Fibroblast of upper back skin (primary cell): Measurements from ENCODE around the gene RADIL.

Source experiments
- DNase-seq: peaks from one replicate; pipeline ENCODE4 v3.0.0-alpha.2; 2013

Gene RADIL

GRCh38 chr7:4850262-4850795 is 33.2 kb downstream of the RADIL start:
- no peak for DNase-seq

- peak; percentile 19 for DNase-seq
Measured at GRCh38 chr7:4849390-4849789, 34.1 kb downstream of the RADIL start.

- DNase-seq, result no peak
Measured at GRCh38 chr7:4845740-4846142, 37.8 kb downstream of the RADIL start.

- DNase-seq, result no peak
Measured at GRCh38 chr7:4842319-4843064, 41.0 kb downstream of the RADIL start.

GRCh38 chr7:4841836-4842235 is 41.7 kb downstream of the RADIL start:
- DNase-seq, result no peak

GRCh38 chr7:4841007-4841784 is 42.3 kb downstream of the RADIL start:
- DNase-seq, result no peak

- no peak for DNase-seq
Measured at GRCh38 chr7:4840079-4840501, 43.4 kb downstream of the RADIL start.

- no peak for DNase-seq
Measured at GRCh38 chr7:4838626-4839334, 44.7 kb downstream of the RADIL start.

GRCh38 chr7:4837803-4838625 is 45.5 kb downstream of the RADIL start:
- DNase-seq, result no peak

- DNase-seq, result no peak
Measured at GRCh38 chr7:4837041-4837802, 46.3 kb downstream of the RADIL start.

- no peak for DNase-seq
Measured at GRCh38 chr7:4836206-4836661, 47.3 kb downstream of the RADIL start.

- no peak for DNase-seq
Measured at GRCh38 chr7:4835398-4836205, 47.9 kb downstream of the RADIL start.

- no peak for DNase-seq
Measured at GRCh38 chr7:4834601-4835397, 48.7 kb downstream of the RADIL start.

- no peak for DNase-seq
Measured at GRCh38 chr7:4833691-4834600, 49.6 kb downstream of the RADIL start.

GRCh38 chr7:4833176-4833575 is 50.3 kb downstream of the RADIL start:
- no peak for DNase-seq

GRCh38 chr7:4832711-4833110 is 50.8 kb downstream of the RADIL start:
- no peak for DNase-seq

- DNase-seq, result no peak
Measured at GRCh38 chr7:4831723-4832495, 51.6 kb downstream of the RADIL start.

- peak; percentile 55 for DNase-seq
Measured at GRCh38 chr7:4830176-4830575, 53.3 kb downstream of the RADIL start.
